ENCODE measurements around the gene ZNF497. TPM values are rescaled to one million over a fixed set of nuclear protein-coding genes. Genes with fewer than 3 reads are reported as not detected.

Gene ZNF497
- total and polyA plus RNA-seq, 2 of the 13 experiments (the other 11 are each of a cell fraction or from before 2014, with no cell fraction given) = 1.5 to 1.9 TPM

GRCh38 chr19:58400916-58401839 is 38.6 kb upstream of the ZNF497 start (continued):
- TF ChIP-seq ZBTB34 (CRISPR knock-in tag; IDR thresholded peaks at IDR 0.05) (peak; percentile 44; the same call in 1 of the 2 replicates), CHD4 (IDR thresholded peaks at IDR 0.05; ENCODE audit: borderline replicate concordance, low read length) (no peak), ZNF512B (CRISPR knock-in tag; IDR thresholded peaks at IDR 0.05; ENCODE audit: borderline replicate concordance) (0 out of 2 replicates have a peak, but pooled peaks have one; percentile 27), SMYD3 (CRISPR knock-in tag; IDR thresholded peaks at IDR 0.05) (peak; percentile 47; the same call in 1 of the 2 replicates), RBM39 (IDR thresholded peaks at IDR 0.05; ENCODE audit: low read depth, low read length, poor library complexity, severe bottlenecking) (peak; percentile 83), ATF7-NPFF (CRISPR knock-in tag; IDR thresholded peaks at IDR 0.05; ENCODE audit: low read depth) (peak; percentile 60), TCF7 (IDR thresholded peaks at IDR 0.05; ENCODE audit: low read depth) (no peak), ETV5 (CRISPR knock-in tag; IDR thresholded peaks at IDR 0.05; ENCODE audit: borderline replicate concordance) (no peak; the same call in 1 of the 2 replicates), CEBPB (IDR thresholded peaks at IDR 0.05; ENCODE audit: borderline replicate concordance, low read depth, low read length) (peak; percentile 40; the same call in 1 of the 2 replicates), MAFK (conservative IDR thresholded peaks at IDR 0.05 in 1 of 2, IDR thresholded peaks at IDR 0.05 in 1 of 2; ENCODE audit: low read length in 2 of 2) (no peak), ZNF768 (CRISPR knock-in tag; IDR thresholded peaks at IDR 0.05) (peak; percentile 56; the same call in 1 of the 2 replicates), JARID2 (CRISPR knock-in tag; IDR thresholded peaks at IDR 0.05; ENCODE audit: insufficient replicate concordance) (peak; percentile 19), XRCC5 (optimal IDR thresholded peaks at IDR 0.05; ENCODE audit: low read length) (peak; percentile 85), ZHX1 (CRISPR knock-in tag; IDR thresholded peaks at IDR 0.05; ENCODE audit: low read depth) (peak; percentile 82; the same call in 1 of the 2 replicates), KDM6A (CRISPR knock-in tag; IDR thresholded peaks at IDR 0.05; ENCODE audit: low read depth) (no peak)
- TF ChIP-seq, protein P1, sequence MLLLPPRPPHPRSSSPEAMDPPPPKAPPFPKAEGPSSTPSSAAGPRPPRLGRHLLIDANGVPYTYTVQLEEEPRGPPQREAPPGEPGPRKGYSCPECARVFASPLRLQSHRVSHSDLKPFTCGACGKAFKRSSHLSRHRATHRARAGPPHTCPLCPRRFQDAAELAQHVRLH (CRISPR knock-in tag; IDR thresholded peaks at IDR 0.05; ENCODE audit: borderline replicate concordance, low read depth) = peak; percentile 63; the same call in 1 of the 2 replicates
- TF ChIP-seq, protein P2, sequence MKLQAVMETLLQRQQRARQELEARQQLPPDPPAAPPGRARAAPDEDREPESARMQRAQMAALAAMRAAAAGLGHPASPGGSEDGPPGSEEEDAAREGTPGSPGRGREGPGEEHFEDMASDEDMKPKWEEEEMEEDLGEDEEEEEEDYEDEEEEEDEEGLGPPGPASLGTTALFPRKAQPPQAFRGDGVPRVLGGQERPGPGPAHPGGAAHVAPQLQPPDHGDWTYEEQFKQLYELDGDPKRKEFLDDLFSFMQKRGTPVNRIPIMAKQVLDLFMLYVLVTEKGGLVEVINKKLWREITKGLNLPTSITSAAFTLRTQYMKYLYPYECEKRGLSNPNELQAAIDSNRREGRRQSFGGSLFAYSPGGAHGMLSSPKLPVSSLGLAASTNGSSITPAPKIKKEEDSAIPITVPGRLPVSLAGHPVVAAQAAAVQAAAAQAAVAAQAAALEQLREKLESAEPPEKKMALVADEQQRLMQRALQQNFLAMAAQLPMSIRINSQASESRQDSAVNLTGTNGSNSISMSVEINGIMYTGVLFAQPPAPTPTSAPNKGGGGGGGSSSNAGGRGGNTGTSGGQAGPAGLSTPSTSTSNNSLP (IDR thresholded peaks at IDR 0.05; ENCODE audit: low read depth, low read length) = no peak
- TF ChIP-seq, protein P3, sequence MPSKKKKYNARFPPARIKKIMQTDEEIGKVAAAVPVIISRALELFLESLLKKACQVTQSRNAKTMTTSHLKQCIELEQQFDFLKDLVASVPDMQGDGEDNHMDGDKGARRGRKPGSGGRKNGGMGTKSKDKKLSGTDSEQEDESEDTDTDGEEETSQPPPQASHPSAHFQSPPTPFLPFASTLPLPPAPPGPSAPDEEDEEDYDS (CRISPR knock-in tag; IDR thresholded peaks at IDR 0.05) = peak; percentile 63
